ENCODE measurements around the gene SHF. TPM values are rescaled to one million over a fixed set of nuclear protein-coding genes. Genes with fewer than 3 reads are reported as not detected.

SHF gene
- total and polyA plus RNA-seq, 2 of the 4 experiments (the other 2 are of a cell fraction) = 1.8 to 3.5 TPM

GRCh38 chr15:45120081-45120972, 67.4 kb downstream of the SHF start (continued):
- TF ChIP-seq CHD1 (IDR thresholded peaks at IDR 0.05; ENCODE audit: low read depth, low read length) = no peak

- H2BK120ac ChIP-seq (ENCODE audit: low read depth, low read length) = no peak overlapping the region
- TF ChIP-seq MAFK (IDR thresholded peaks at IDR 0.05; ENCODE audit: low read depth, low read length) = no peak
- no peaks in the 10 kb centered on the region for H3K9me3 ChIP-seq (ENCODE audit: control insufficient read depth, insufficient read depth, low read length)
- H2AK5ac ChIP-seq (ENCODE audit: low read depth, low read length) = no peak overlapping the region
- dilution Hi-C loops (cut with HindIII; ENCODE audit: low sequenced_read_pairs, unreplicated experiment) (no loop called here), in situ Hi-C loops (cut with MboI; ENCODE audit: low sequenced_read_pairs) (no loop called here), intact Hi-C loops (cut with micrococcal nuclease) (loop anchor here (1.0 to 5.0 kb wide), 5 partner anchors 60 to 267 kb away; partner anchors contain the start of gene SORD)
- no peak overlapping the region for H3K9ac ChIP-seq (ENCODE audit: low read depth, low read length)
- H3K79me1 ChIP-seq (ENCODE audit: low read depth in 1 of 2, low read length in 2 of 2) = no peaks in the 10 kb centered on the region
- no peak overlapping the region for H3K23ac ChIP-seq (ENCODE audit: low read depth, low read length)
- H3K4me2 ChIP-seq (ENCODE audit: low read depth, low read length) = no peak overlapping the region
- no peak overlapping the region for H2AFZ ChIP-seq (replicated peaks; ENCODE audit: low read length, poor library complexity)
- H3K56ac ChIP-seq (ENCODE audit: extremely low read depth, insufficient read depth, low read length) = no peak overlapping the region
- DNase-seq = no peak
- H3K9me1 ChIP-seq (ENCODE audit: insufficient read depth, low read length) = no peaks in the 10 kb centered on the region
- no peak overlapping the region for H2BK15ac ChIP-seq (ENCODE audit: low read depth, low read length)
- no peak overlapping the region for H3K4me3 ChIP-seq (ENCODE audit: insufficient read depth, low read depth, low read length)
- ChIA-PET CTCF (interaction anchor here (1.0 to 1.6 kb wide), 9 partner anchors 8 to 222 kb away, joined by 3 to 16 read pairs (median 11); no protein-coding TSS in a partner anchor), POLR2A (ENCODE audit: unreplicated experiment) (no interaction called here)
- no peak overlapping the region for H2BK5ac ChIP-seq (ENCODE audit: low read depth, low read length, poor library complexity, severe bottlenecking)
- no peak overlapping the region for H2AK9ac ChIP-seq (replicated peaks; ENCODE audit: low read depth, low read length, poor library complexity)
- peaks cover 3% of the 10 kb centered on the region for H3K4me1 ChIP-seq (ENCODE audit: control insufficient read depth, insufficient read depth, low read length)
- H3K18ac ChIP-seq (ENCODE audit: low read depth, low read length) = no peak overlapping the region
- H3K36me3 ChIP-seq (ENCODE audit: control insufficient read depth, insufficient read depth, low read length) = no peaks in the 10 kb centered on the region
- no CpG with 5 or more reads among the region's 5 CpGs for WGBS, 2 experiments (ENCODE audit: extremely low coverage in 2 of 2, insufficient read length in 1 of 2)
- no peaks in the 10 kb centered on the region for H4K20me1 ChIP-seq (ENCODE audit: insufficient read depth, low read length)
- H4K8ac ChIP-seq (ENCODE audit: low read depth in 2 of 2, low read length in 2 of 2) = no peak overlapping the region
- H3K14ac ChIP-seq (replicated peaks; ENCODE audit: low read depth, low read length) = no peak overlapping the region
- no peak overlapping the region for H2BK20ac ChIP-seq (ENCODE audit: low read depth, low read length)
- H3K27ac ChIP-seq (ENCODE audit: insufficient read depth, low read length) = no peak overlapping the region
- no peak overlapping the region for H4K5ac ChIP-seq (ENCODE audit: low read depth, low read length)
- no peak overlapping the region for H4K91ac ChIP-seq (ENCODE audit: insufficient read depth, low read depth, low read length)
- BruUV-seq (replicated peaks) = no TSS peak
- ATAC-seq (ENCODE audit: low read depth) = no peak
- H3K4ac ChIP-seq (ENCODE audit: low read depth, low read length) = no peak overlapping the region
- peaks cover 38% of the 10 kb centered on the region for H3K27me3 ChIP-seq (ENCODE audit: control insufficient read depth, insufficient read depth, low read length)
These were observed 68.8 kb downstream of the SHF start for GRCh38 chr15:45118996-45119395.
